GM19025 (cell line): ENCODE data around the gene OR7G1.

Experiments used
- ATAC-seq: cut with Tn5 transposase; IDR thresholded peaks from one replicate; pipeline ENCODE4 v1.9.1; 2021; ENCODE audit warnings: mild to moderate bottlenecking, low read depth, moderate library complexity; ENCODE audit not compliant: unreplicated experiment

OR7G1 gene, protein sequence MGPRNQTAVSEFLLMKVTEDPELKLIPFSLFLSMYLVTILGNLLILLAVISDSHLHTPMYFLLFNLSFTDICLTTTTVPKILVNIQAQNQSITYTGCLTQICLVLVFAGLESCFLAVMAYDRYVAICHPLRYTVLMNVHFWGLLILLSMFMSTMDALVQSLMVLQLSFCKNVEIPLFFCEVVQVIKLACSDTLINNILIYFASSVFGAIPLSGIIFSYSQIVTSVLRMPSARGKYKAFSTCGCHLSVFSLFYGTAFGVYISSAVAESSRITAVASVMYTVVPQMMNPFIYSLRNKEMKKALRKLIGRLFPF

DNA sequence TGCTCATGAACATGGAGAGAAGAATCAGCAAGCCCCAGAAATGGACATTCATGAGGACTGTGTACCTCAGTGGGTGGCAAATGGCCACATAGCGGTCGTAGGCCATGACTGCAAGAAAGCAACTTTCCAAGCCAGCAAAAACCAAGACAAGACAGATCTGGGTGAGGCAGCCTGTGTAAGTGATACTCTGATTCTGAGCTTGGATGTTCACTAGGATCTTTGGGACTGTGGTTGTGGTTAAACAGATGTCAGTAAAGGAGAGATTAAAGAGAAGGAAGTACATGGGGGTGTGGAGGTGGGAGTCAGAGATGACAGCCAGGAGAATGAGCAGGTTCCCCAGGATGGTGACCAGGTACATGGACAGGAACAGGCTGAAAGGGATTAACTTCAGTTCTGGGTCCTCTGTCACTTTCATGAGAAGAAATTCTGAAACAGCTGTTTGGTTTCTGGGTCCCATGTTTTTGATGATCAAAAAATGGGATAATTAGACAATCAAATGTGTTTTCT lies at the start of gene OR7G1:
Gene OR7G1 (minus strand): TSS at position 457 of the 507 bp plus-strand sequence. CDS start 0 bp downstream, at position 457.
- ATAC-seq: no peak

GRCh38 chr19:9165261-9165660 lies 49.7 kb upstream of the OR7G1 start:
- no peak for ATAC-seq

- no peak for ATAC-seq
Measured at GRCh38 chr19:9161427-9161826, 45.9 kb upstream of the OR7G1 start.

GRCh38 chr19:9159891-9160290 lies 44.3 kb upstream of the OR7G1 start:
- ATAC-seq: no peak

GRCh38 chr19:9156304-9156703 lies 40.7 kb upstream of the OR7G1 start:
- no peak for ATAC-seq

- ATAC-seq: no peak
Measured at GRCh38 chr19:9155591-9155990, 40.0 kb upstream of the OR7G1 start.

- no peak for ATAC-seq
Measured at GRCh38 chr19:9151367-9151766, 35.8 kb upstream of the OR7G1 start.

- no peak for ATAC-seq
Measured at GRCh38 chr19:9150650-9151049, 35.1 kb upstream of the OR7G1 start.

GRCh38 chr19:9149997-9150396 lies 34.4 kb upstream of the OR7G1 start:
- no peak for ATAC-seq

- no peak for ATAC-seq
Measured at GRCh38 chr19:9148697-9149096, 33.1 kb upstream of the OR7G1 start.

GRCh38 chr19:9146882-9147281 lies 31.3 kb upstream of the OR7G1 start:
- no peak for ATAC-seq

DNA sequence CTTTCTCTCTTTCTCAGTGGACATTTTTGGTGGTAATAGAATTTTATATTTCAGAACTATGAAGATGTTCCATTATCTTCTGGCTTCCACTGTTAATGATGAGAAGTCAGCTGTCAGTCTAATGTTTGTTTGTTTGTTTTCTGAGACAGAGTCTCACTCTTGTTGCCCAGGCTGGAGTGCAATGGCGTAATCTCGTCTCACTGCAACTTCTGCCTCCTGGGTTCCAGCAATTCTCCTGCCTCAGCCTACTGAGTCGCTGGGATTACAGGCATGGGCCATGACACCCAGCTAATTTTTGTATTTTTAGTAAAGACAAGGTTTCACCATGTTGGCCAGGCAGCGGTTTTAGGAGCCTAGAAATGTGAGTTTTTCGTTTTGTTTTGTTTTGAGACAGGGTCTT lies 29.4 kb upstream of the OR7G1 start:
- ATAC-seq: no peak

GRCh38 chr19:9140159-9140874 lies 24.8 kb upstream of the OR7G1 start, which contains the start of gene ZNF317:
Gene ZNF317 (plus strand): TSS chr19:9140397. CDS start chr19:9156017, 15,620 bp downstream.
- peak; percentile 91 for ATAC-seq

DNA sequence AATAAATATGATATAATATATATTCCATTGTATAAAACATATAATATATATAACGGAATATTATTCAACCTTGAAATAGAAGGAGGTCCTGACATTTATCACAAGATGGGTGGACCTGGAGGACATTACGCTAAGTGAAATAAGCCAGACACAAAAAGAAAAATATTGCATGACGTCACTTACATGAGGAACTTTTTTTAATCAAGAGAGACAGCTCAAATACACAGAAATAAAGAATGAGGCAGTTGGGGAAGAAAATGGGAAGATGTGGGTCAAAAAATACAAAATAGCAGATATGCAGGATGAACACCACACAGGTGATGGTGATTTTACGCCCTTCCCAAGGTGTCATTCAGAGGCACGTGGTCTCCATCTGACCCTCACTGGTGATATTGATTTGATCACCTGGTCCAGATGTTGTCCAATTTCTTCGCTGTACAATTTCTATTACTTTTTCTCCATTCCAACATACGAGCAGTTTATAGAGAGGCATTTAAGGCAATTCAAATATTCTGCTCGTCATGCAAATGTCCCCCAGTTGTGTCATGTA lies 24.1 kb upstream of the OR7G1 start:
- no peak for ATAC-seq

GRCh38 chr19:9132422-9132821 lies 16.9 kb upstream of the OR7G1 start:
- ATAC-seq: no peak

- no peak for ATAC-seq
Measured at GRCh38 chr19:9130965-9131364, 15.4 kb upstream of the OR7G1 start.

GRCh38 chr19:9128171-9128570 lies 12.6 kb upstream of the OR7G1 start:
- ATAC-seq: no peak

DNA sequence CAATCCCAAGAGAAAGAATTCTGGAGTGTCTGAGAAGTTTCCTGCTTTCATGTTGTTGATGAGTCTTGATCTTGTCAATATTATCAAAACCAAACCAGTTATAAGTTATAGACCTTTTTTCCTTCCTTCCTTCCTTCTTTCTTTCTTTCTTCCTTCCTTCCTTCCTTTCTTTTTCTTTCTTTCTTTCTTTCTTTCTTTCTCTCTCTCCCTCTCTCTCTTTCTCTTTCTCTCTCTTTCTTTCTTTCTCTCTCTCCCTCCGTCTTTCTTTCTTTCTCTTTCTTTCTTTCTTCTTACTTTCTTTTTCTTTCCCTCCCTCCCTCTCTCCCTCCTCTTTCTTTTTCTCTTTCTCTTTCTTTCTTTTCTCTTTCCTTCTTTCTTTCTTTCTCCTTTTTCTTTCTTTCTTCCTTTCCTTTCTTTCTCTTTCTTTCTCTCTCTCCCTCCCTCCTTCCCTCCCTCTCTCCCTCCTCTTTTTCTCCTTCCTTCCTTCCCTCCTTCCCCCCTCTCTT lies 11.4 kb upstream of the OR7G1 start, which contains the start of gene OR7G3:
Gene OR7G3 (minus strand): TSS at position 51 of the 506 bp plus-strand sequence. CDS start 0 bp downstream, at position 51.
- no peak for ATAC-seq

DNA sequence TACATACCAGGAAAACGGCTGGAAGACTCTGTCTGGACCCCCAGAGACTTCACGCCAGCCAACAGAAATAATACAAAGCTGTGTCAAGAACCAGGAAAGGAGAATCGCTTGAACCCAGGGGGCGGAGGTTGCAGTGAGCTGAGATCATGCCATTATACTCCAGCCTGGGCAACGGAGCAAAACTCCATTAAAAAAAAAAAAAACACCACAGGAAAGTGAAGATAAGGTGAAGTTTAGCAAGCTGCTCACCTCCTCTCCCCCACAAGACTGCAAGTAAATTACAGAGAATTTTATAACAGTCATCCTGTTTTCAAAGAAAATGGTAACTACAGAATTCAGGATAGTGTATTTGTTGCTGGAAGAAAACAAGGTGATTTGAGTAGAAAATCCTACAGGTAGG lies 984 bp upstream of the OR7G1 start:
- no peak for ATAC-seq

GRCh38 chr19:9109959-9110358 lies 5.6 kb downstream of the OR7G1 start:
- no peak for ATAC-seq

GRCh38 chr19:9107375-9107774 lies 8.2 kb downstream of the OR7G1 start, which contains the start of gene OR7G2:
Gene OR7G2 (minus strand): TSS chr19:9107475. CDS start chr19:9103243, 4,232 bp downstream.
- no peak for ATAC-seq
